HG02642 (cell line): Measurements from ENCODE around the gene PCDH19.
A peak's percentile ranks its signal among the peaks of the same experiment; 100 is the strongest.

ENCODE experiments used
- ATAC-seq: cut with Tn5 transposase; IDR thresholded peaks from one replicate; pipeline ENCODE4 v1.9.1; 2021; ENCODE audit warnings: mild to moderate bottlenecking; ENCODE audit not compliant: unreplicated experiment, poor library complexity

Gene PCDH19

GRCh38 chrX:100316987-100317386 is 93.1 kb downstream of the PCDH19 start:
- no peak for ATAC-seq

- ATAC-seq, result no peak
Measured at GRCh38 chrX:100315566-100315965, 94.5 kb downstream of the PCDH19 start.

GRCh38 chrX:100299559-100299958 is 110.5 kb downstream of the PCDH19 start:
- ATAC-seq, result no peak

GRCh38 chrX:100297728-100298127 is 112.3 kb downstream of the PCDH19 start:
- no peak for ATAC-seq

- no peak for ATAC-seq
Measured at GRCh38 chrX:100296183-100296753, 113.8 kb downstream of the PCDH19 start.

- no peak for ATAC-seq
Measured at GRCh38 chrX:100294965-100295364, 115.1 kb downstream of the PCDH19 start.

- no peak for ATAC-seq
Measured at GRCh38 chrX:100289066-100289558, 121.0 kb downstream of the PCDH19 start.

- no peak for ATAC-seq
Measured at GRCh38 chrX:100277231-100277630, 132.8 kb downstream of the PCDH19 start.

- ATAC-seq, result no peak
Measured at GRCh38 chrX:100274916-100275315, 135.2 kb downstream of the PCDH19 start.

GRCh38 chrX:100265179-100265578 is 144.9 kb downstream of the PCDH19 start:
- ATAC-seq, result no peak

- ATAC-seq, result peak; percentile 89
Measured at GRCh38 chrX:100264200-100264599, 145.9 kb downstream of the PCDH19 start.

GRCh38 chrX:100263650-100264049 is 146.4 kb downstream of the PCDH19 start:
- no peak for ATAC-seq

GRCh38 chrX:100248885-100249493 is 161.1 kb downstream of the PCDH19 start:
- ATAC-seq, result no peak

- no peak for ATAC-seq
Measured at GRCh38 chrX:100247826-100248225, 162.2 kb downstream of the PCDH19 start.

- no peak for ATAC-seq
Measured at GRCh38 chrX:100244681-100245080, 165.4 kb downstream of the PCDH19 start.
